ENCODE data around the gene TPP1.

DNA sequence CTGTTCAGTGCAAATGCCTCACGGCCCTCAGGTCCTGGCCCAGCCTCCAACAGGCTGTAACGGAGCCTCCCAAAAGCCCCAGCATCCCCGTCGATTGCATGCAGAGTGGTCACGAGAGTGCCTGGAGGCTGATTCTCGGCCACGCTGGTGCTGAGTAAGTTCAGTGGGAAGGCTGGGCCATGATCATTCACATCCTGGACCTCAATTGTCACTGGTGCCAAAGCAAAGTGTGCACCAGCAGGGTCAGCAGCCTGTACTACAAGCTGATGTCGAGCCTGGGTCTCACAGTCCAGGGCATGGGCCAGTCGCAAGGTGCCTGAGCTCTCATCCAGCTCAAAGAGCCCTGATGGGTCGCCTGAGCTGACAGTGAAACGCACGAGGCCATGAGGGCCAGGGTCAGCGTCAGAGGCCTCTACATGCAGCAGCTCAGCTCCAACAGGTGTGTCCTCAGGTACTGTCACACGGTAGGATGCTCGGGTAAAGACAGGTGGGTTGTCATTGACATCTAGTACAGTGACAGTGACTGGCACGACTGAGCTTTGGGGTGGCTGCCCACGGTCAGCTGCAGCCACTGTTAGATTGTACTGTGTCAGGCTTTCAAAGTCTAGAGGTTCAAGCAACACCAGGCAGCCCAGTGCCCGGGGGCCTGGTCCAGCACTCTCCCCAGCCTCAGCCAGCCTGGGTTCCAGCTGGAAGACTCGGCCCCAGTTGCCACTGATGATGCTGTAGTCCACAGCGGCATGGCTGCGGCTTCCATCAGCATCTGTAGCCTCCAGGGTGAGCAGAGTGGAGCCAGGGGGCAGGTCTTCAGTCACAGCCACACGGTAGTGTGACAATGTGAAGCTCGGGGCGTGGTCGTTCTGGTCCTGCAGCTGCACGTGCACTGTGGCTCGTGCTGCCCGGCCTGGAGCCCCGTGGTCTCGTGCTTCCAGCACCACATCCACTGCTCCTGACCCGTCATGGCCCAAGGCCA is 4.5 kb upstream of the TPP1 start:
- no peak for TF ChIP-seq CTCF (IDR thresholded peaks at IDR 0.05)
- TF ChIP-seq POLR2A (IDR thresholded peaks at IDR 0.05): no peak

All from thyroid gland (tissue), 4 donors.